GM12891 (cell line): ENCODE data around the gene KIRREL2.

Experiments
- DNase-seq: peaks from one replicate; pipeline ENCODE4 v3.0.0; 2011; ENCODE audit warnings: low spot score; ENCODE audit not compliant: insufficient read length
- FAIRE-seq: peaks from 2 replicates; lab custom pipeline; 2011; peaks lifted over from hg19 to GRCh38; lab: Jason Lieb, UNC
- PAX5 ChIP-seq: IDR thresholded peaks from 2 replicates; pipeline ENCODE4 v1.6.1; 2011; ENCODE audit warnings: low read length, moderate library complexity, mild to moderate bottlenecking; ENCODE audit not compliant: insufficient read depth, severe bottlenecking
- POLR2A ChIP-seq: IDR thresholded peaks from 2 replicates; pipeline ENCODE4 v1.6.1; 2011; ENCODE audit warnings: low read depth, low read length, control low read depth
- POLR2AphosphoS5 ChIP-seq: IDR thresholded peaks from 2 replicates; pipeline ENCODE4 v1.6.1; 2011; ENCODE audit warnings: low read depth, low read length, control low read depth
- POU2F2 ChIP-seq: IDR thresholded peaks from 2 replicates; pipeline ENCODE4 v1.6.1; 2011; ENCODE audit warnings: low read depth, mild to moderate bottlenecking, control low read depth, low read length, moderate library complexity
- SPI1 ChIP-seq: IDR thresholded peaks from 2 replicates; pipeline ENCODE4 v1.6.1; 2011; ENCODE audit warnings: low read depth, low read length, control low read depth
- TAF1 ChIP-seq: IDR thresholded peaks from 2 replicates; pipeline ENCODE4 v1.6.1; 2011; ENCODE audit warnings: low read depth, low read length, control low read depth

KIRREL2 gene

GRCh38 chr19:35858311-35858710 is 1.6 kb downstream of the KIRREL2 start:
- TF ChIP-seq POLR2A: no peak
- TF ChIP-seq SPI1: no peak
- TF ChIP-seq TAF1: no peak
- no peak for TF ChIP-seq POLR2AphosphoS5
- TF ChIP-seq PAX5: no peak
- no peak for TF ChIP-seq POU2F2
- FAIRE-seq (no peak), DNase-seq (no peak)

- FAIRE-seq (no peak), DNase-seq (no peak)
- TF ChIP-seq POLR2AphosphoS5 (no peak), POU2F2 (no peak), PAX5 (no peak), SPI1 (no peak), POLR2A (no peak), TAF1 (no peak)
These were observed 2.7 kb downstream of the KIRREL2 start for GRCh38 chr19:35859414-35859813.

DNA sequence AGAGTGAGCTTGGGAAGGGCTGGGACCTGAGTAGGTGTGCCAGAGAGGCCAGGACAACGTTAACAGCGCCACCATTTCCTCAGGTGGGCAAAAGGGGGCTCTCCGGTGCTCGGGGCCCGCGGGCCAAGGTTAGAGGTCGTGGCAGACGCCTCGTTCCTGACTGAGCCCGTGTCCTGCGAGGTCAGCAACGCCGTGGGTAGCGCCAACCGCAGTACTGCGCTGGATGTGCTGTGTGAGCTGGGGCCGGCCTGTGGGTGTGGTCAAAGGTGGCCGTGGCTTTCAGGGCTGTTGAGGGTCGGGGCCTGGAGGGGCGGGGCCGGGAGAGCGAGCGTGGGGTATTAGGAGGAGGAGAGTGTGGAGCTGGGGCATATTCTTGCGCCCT is 3.7 kb downstream of the KIRREL2 start:
- no peak for TF ChIP-seq POU2F2
- TF ChIP-seq POLR2A: no peak
- no peak for TF ChIP-seq TAF1
- no peak for TF ChIP-seq PAX5
- TF ChIP-seq SPI1: no peak
- TF ChIP-seq POLR2AphosphoS5: no peak
- FAIRE-seq (no peak), DNase-seq (no peak)

DNA sequence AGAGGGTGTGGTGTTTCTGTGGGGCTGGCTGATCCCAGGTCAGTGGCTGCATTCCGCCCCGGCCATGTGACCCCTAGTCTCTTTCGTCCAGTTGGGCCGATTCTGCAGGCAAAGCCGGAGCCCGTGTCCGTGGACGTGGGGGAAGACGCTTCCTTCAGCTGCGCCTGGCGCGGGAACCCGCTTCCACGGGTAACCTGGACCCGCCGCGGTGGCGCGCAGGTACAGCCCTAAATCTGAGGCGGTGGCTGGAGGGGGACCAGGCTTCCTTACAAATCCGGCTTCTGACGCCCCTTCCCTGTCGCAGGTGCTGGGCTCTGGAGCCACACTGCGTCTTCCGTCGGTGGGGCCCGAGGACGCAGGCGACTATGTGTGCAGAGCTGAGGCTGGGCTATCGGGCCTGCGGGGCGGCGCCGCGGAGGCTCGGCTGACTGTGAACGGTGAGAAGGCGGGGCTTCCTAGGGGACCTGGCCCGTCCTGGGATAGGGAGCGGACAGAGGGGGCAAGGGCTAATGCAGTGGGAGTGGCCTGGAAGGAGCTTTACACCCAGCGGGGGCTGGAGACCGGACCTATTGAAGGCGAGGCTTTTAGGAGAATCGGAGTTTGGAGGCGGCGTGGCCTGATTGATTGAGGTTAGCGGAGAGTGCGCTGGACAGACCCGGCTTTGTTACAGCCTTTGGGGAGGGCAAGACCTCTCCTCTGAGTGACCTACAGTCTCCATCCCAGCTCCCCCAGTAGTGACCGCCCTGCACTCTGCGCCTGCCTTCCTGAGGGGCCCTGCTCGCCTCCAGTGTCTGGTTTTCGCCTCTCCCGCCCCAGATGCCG is 4.3 kb downstream of the KIRREL2 start:
- DNase-seq (no peak), FAIRE-seq (no peak)
- TF ChIP-seq PAX5 (no peak), SPI1 (no peak), POU2F2 (no peak), TAF1 (no peak), POLR2AphosphoS5 (no peak), POLR2A (no peak)

DNA sequence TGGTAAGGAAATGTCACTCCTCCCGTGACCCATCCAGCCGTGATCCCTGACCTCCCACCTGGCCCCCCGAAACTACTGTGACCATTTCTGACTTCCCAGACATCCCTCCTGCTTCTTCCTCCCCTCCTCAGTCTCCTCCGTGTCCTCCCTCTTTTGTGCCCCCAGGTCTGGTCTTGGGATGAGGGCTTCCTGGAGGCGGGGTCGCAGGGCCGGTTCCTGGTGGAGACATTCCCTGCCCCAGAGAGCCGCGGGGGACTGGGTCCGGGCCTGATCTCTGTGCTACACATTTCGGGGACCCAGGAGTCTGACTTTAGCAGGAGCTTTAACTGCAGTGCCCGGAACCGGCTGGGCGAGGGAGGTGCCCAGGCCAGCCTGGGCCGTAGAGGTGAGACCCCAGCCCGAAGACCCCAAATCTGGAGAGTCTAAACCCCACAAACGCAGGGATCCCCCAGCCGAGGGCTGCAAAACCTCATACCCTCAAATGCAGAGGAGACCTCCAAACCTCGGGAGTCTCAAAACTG is 5.0 kb downstream of the KIRREL2 start:
- no peak for FAIRE-seq
- no peak for DNase-seq
- TF ChIP-seq TAF1: no peak
- no peak for TF ChIP-seq PAX5

GRCh38 chr19:35862528-35862927 is 5.8 kb downstream of the KIRREL2 start:
- no peak for TF ChIP-seq POU2F2
- DNase-seq (no peak), FAIRE-seq (no peak)

DNA sequence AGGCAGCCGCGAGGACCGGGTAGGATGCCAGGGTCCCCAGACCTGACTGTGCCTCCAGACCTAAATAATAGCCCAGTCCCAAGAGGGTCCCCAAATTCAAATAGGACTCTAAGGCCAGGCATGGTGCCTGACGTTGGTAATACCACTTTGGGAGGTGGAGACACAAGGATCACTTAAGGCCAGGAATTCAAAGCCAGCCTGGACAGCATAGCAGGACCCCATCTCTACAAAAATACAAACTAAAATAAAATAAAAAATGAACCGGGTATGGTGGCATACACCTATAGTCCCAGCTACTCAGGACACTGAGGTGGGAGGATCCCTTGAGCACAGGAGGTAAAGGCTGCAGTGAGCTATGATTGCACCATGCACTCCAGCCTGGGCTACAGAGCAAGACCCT is 6.3 kb downstream of the KIRREL2 start:
- FAIRE-seq: no peak
- DNase-seq: no peak
- no peak for TF ChIP-seq POLR2A
- TF ChIP-seq TAF1: no peak
- no peak for TF ChIP-seq PAX5
- no peak for TF ChIP-seq POLR2AphosphoS5
- TF ChIP-seq SPI1: no peak
- no peak for TF ChIP-seq POU2F2

DNA sequence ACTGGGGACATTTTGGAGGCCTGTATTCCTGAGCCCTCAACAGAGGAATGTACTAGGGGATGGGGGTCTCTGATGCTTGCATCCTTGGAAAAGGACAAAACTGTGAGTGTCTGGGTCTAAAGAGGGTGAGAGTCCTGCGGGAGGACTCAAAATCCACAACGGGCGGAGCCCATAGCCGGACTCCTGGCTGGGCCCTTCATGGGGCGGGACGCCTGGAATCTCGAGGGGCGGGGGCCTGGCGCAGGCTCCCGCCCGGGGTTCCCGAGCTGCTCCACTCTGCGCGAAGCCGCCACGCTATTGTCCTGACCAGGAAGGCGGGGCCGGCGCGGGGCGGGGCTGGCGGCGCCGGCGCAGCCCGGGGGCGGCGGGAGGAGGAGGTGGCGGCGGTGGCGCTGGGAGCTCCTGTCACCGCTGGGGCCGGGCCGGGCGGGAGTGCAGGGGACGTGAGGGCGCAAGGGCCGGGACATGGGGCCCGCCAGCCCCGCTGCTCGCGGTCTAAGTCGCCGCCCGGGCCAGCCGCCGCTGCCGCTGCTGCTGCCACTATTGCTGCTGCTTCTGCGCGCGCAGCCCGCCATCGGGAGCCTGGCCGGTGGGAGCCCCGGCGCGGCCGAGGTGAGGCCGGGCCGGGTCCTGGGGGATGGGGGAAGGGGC is 11.6 kb downstream of the KIRREL2 start, which contains the start of gene APLP1:
APLP1 (plus strand) TSS at position 403 of the 651 bp plus-strand sequence; CDS start at position 466, 63 bp downstream.
- TF ChIP-seq SPI1 (no peak), POLR2A (no peak), POLR2AphosphoS5 (no peak), TAF1 (no peak)
- DNase-seq: no peak
- FAIRE-seq: peak; percentile 26

GRCh38 chr19:35868823-35869326 is 12.2 kb downstream of the KIRREL2 start:
- no peak for DNase-seq
- no peak for TF ChIP-seq TAF1
- no peak for TF ChIP-seq POLR2AphosphoS5
- no peak for TF ChIP-seq PAX5
- TF ChIP-seq SPI1: no peak
- no peak for TF ChIP-seq POLR2A
- TF ChIP-seq POU2F2: no peak
- FAIRE-seq: no peak
